ENCODE results near the gene GBP7.

GBP7 gene

DNA sequence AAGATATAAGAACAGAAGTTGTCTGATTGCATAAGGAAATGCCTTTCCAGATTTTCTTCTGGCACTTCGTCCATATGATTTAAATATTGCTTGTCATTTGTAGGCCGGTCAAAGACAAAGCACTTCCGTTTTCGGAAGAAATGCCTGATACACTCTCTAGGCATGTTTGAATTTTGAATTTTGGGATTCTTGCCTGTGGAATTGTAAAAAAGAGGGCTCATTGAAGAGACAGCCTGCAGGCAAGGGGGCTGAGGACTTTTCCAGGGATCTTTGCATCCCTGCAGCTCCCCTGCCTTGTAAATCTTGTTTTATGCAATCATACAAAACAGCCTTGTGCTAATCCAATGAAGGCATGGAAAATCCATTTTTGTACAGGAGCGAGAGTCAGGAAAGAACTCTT is 15.5 kb upstream of the GBP7 start:
- Histone ChIP-seq H3K9ac (ENCODE audit: low read length) (no peak overlapping the region), H3K27me3 (replicated peaks; ENCODE audit: insufficient read depth, low read length) (no peaks in the 10 kb centered on the region), H4K20me1 (ENCODE audit: insufficient read depth, low read length) (no peaks in the 10 kb centered on the region), H3K9me2 (replicated peaks; ENCODE audit: insufficient read depth, low read length) (no peaks in the 10 kb centered on the region), H3K9me3 (replicated peaks; ENCODE audit: insufficient read depth, low read length) (no peaks in the 10 kb centered on the region), H3K4me2 (ENCODE audit: low read depth, low read length) (no peak overlapping the region), H3K79me2 (ENCODE audit: low read length) (no peaks in the 10 kb centered on the region), H3K36me3 (replicated peaks; ENCODE audit: insufficient read depth, low read length) (no peaks in the 10 kb centered on the region), H3F3A (ENCODE audit: insufficient read depth, low read length) (no peaks in the 10 kb centered on the region), H2AFZ (ENCODE audit: low read length) (no peak overlapping the region), H3K4me1 (ENCODE audit: low read length) (no peaks in the 10 kb centered on the region), H3K4me3 (ENCODE audit: low read length) (no peak overlapping the region), H3K27ac (ENCODE audit: low read length) (no peak overlapping the region)
- DNase-seq = no peak
- TF ChIP-seq EZH2 (optimal IDR thresholded peaks at IDR 0.05; ENCODE audit: low read depth, low read length) = no peak
- no peak for TF ChIP-seq EZH2phosphoT487 (IDR thresholded peaks at IDR 0.05; ENCODE audit: low read length)
- TF ChIP-seq, protein P1, sequence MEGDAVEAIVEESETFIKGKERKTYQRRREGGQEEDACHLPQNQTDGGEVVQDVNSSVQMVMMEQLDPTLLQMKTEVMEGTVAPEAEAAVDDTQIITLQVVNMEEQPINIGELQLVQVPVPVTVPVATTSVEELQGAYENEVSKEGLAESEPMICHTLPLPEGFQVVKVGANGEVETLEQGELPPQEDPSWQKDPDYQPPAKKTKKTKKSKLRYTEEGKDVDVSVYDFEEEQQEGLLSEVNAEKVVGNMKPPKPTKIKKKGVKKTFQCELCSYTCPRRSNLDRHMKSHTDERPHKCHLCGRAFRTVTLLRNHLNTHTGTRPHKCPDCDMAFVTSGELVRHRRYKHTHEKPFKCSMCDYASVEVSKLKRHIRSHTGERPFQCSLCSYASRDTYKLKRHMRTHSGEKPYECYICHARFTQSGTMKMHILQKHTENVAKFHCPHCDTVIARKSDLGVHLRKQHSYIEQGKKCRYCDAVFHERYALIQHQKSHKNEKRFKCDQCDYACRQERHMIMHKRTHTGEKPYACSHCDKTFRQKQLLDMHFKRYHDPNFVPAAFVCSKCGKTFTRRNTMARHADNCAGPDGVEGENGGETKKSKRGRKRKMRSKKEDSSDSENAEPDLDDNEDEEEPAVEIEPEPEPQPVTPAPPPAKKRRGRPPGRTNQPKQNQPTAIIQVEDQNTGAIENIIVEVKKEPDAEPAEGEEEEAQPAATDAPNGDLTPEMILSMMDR (IDR thresholded peaks at IDR 0.05; ENCODE audit: low read length) = no peak

DNA sequence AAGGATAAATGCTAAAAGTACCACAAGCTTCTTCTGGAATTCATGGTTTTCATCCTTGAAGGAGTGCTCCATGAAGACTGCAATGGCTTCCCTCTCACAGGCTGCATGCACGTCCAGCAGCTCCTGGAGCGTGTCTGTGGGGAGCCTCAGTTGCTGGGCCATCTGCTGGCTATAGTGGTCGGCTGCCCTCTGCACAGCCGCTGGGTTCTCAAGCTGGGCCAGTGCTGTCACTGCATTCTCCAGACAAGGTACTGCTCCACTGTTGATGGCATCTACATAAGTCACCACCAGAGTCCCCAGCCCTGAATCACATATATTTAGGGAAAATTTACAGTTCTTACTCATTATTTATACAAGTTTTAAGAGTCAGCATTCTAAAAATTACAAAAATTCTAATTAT is 14.2 kb upstream of the GBP7 start:
- Histone ChIP-seq H3K4me2 (ENCODE audit: low read depth, low read length) (no peak overlapping the region), H3K9ac (ENCODE audit: low read length) (no peak overlapping the region), H3K27ac (ENCODE audit: low read length) (no peak overlapping the region), H3K79me2 (ENCODE audit: low read length) (no peaks in the 10 kb centered on the region), H3K4me3 (ENCODE audit: low read length) (no peak overlapping the region), H4K20me1 (ENCODE audit: insufficient read depth, low read length) (no peaks in the 10 kb centered on the region), H3K27me3 (replicated peaks; ENCODE audit: insufficient read depth, low read length) (no peaks in the 10 kb centered on the region), H3K9me2 (replicated peaks; ENCODE audit: insufficient read depth, low read length) (no peaks in the 10 kb centered on the region), H3K36me3 (replicated peaks; ENCODE audit: insufficient read depth, low read length) (no peaks in the 10 kb centered on the region), H3F3A (ENCODE audit: insufficient read depth, low read length) (no peaks in the 10 kb centered on the region), H3K4me1 (ENCODE audit: low read length) (no peaks in the 10 kb centered on the region), H3K9me3 (replicated peaks; ENCODE audit: insufficient read depth, low read length) (no peaks in the 10 kb centered on the region), H2AFZ (ENCODE audit: low read length) (no peak overlapping the region)
- TF ChIP-seq EZH2phosphoT487 (IDR thresholded peaks at IDR 0.05; ENCODE audit: low read length) (no peak), EZH2 (optimal IDR thresholded peaks at IDR 0.05; ENCODE audit: low read depth, low read length) (no peak)
- TF ChIP-seq, protein P1 (IDR thresholded peaks at IDR 0.05; ENCODE audit: low read length) = no peak
- no peak for DNase-seq

DNA sequence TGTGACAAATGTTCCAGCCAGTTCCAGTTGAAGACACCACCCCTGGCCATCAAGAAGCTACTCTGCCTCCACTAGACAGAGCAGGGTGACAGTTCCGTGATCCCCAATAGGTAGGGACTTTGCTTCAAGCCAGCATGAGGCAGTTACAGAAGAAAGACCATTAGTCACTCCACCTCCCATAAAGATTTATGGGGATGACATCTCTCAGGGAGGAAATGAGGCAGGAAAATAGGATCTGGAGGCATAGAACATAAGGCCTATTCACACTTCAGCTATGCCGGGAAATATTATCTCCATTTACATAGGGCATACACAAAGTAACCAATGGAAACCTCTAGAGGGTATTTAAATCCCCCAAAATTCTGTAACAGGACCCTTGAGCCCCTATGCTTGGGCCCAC is 3.5 kb upstream of the GBP7 start:
- Histone ChIP-seq H3K79me2 (ENCODE audit: low read length) (no peaks in the 10 kb centered on the region), H3K4me2 (ENCODE audit: low read depth, low read length) (no peak overlapping the region), H2AFZ (ENCODE audit: low read length) (no peak overlapping the region), H3K9ac (ENCODE audit: low read length) (no peak overlapping the region), H4K20me1 (ENCODE audit: insufficient read depth, low read length) (no peaks in the 10 kb centered on the region), H3F3A (ENCODE audit: insufficient read depth, low read length) (no peaks in the 10 kb centered on the region), H3K36me3 (replicated peaks; ENCODE audit: insufficient read depth, low read length) (no peaks in the 10 kb centered on the region), H3K4me3 (ENCODE audit: low read length) (no peak overlapping the region), H3K9me3 (replicated peaks; ENCODE audit: insufficient read depth, low read length) (no peaks in the 10 kb centered on the region), H3K27ac (ENCODE audit: low read length) (no peak overlapping the region), H3K9me2 (replicated peaks; ENCODE audit: insufficient read depth, low read length) (no peaks in the 10 kb centered on the region), H3K4me1 (ENCODE audit: low read length) (no peaks in the 10 kb centered on the region), H3K27me3 (replicated peaks; ENCODE audit: insufficient read depth, low read length) (no peaks in the 10 kb centered on the region)
- TF ChIP-seq EZH2 (optimal IDR thresholded peaks at IDR 0.05; ENCODE audit: low read depth, low read length) (no peak), EZH2phosphoT487 (IDR thresholded peaks at IDR 0.05; ENCODE audit: low read length) (no peak)
- TF ChIP-seq, protein P1 (IDR thresholded peaks at IDR 0.05; ENCODE audit: low read length) = no peak
- no peak for DNase-seq
